H9 (cell line): ENCODE data around the gene SFMBT2. TPM values are rescaled to one million over a fixed set of nuclear protein-coding genes. Genes with fewer than 3 reads are reported as not detected.

Experiments used
- DNase-seq: peaks from one replicate; pipeline ENCODE4 v3.0.0-alpha.2; 2017
- H2AFZ ChIP-seq: one replicate; pipeline ENCODE4 v1.6.1; 2013; ENCODE audit warnings: mild to moderate bottlenecking, low read length, control low read depth, moderate library complexity
- H2AK5ac ChIP-seq: 2 replicates; pipeline ENCODE4 v1.6.1; 2013; ENCODE audit warnings: low read length, control low read depth, mixed read lengths; ENCODE audit not compliant: insufficient read length
- H2BK120ac ChIP-seq: one replicate; pipeline ENCODE4 v1.6.1; 2013; ENCODE audit warnings: low read depth, mild to moderate bottlenecking, low read length, control low read depth, inconsistent platforms; ENCODE audit not compliant: poor library complexity, severe bottlenecking
- H2BK12ac ChIP-seq: 2 replicates; pipeline ENCODE4 v1.6.1; 2013; ENCODE audit warnings: low read length, control low read depth, mixed read lengths, low read depth; ENCODE audit not compliant: insufficient read length
- H2BK15ac ChIP-seq: 2 replicates; pipeline ENCODE4 v1.6.1; 2013; ENCODE audit warnings: low read depth, low read length, control low read depth
- H2BK20ac ChIP-seq: one replicate; pipeline ENCODE4 v1.6.1; 2013; ENCODE audit warnings: low read depth, mild to moderate bottlenecking, low read length, control low read depth, inconsistent platforms; ENCODE audit not compliant: poor library complexity, severe bottlenecking
- H2BK5ac ChIP-seq: 2 replicates; pipeline ENCODE4 v1.6.1; 2013; ENCODE audit warnings: low read length, control low read depth, mixed read lengths; ENCODE audit not compliant: insufficient read length
- H3K14ac ChIP-seq: 2 replicates; pipeline ENCODE4 v1.6.1; 2013; ENCODE audit warnings: low read length, control low read depth; ENCODE audit not compliant: insufficient read depth
- H3K18ac ChIP-seq: 2 replicates; pipeline ENCODE4 v1.6.1; 2013; ENCODE audit warnings: low read depth, mild to moderate bottlenecking, mixed read lengths, low read length, control low read depth; ENCODE audit not compliant: insufficient read length
- H3K23ac ChIP-seq: 2 replicates; pipeline ENCODE4 v1.6.1; 2013; ENCODE audit warnings: low read length, control low read depth, mixed read lengths, low read depth; ENCODE audit not compliant: insufficient read length
- H3K23me2 ChIP-seq: 2 replicates; pipeline ENCODE4 v1.6.1; 2013; ENCODE audit warnings: low read depth, mild to moderate bottlenecking, mixed read lengths, low read length, control low read depth; ENCODE audit not compliant: insufficient read length, poor library complexity, severe bottlenecking
- H3K27ac ChIP-seq: 2 replicates; pipeline ENCODE4 v1.5.1; 2013; ENCODE audit warnings: low read length, control low read depth, mixed read lengths, low read depth; ENCODE audit not compliant: insufficient read length
- H3K27me3 ChIP-seq: 2 replicates; pipeline ENCODE4 v1.6.1; 2013; ENCODE audit warnings: low read length, control low read depth, inconsistent platforms; ENCODE audit not compliant: insufficient read depth
- H3K4ac ChIP-seq: 2 replicates; pipeline ENCODE4 v1.6.1; 2013; ENCODE audit warnings: low read depth, mild to moderate bottlenecking, control low read depth, inconsistent platforms, low read length, moderate library complexity
- H3K4me1 ChIP-seq: 2 replicates; pipeline ENCODE4 v1.6.1; 2013; ENCODE audit warnings: low read length, control low read depth, inconsistent platforms; ENCODE audit not compliant: insufficient read depth
- H3K4me2 ChIP-seq: 2 replicates; pipeline ENCODE4 v1.6.1; 2013; ENCODE audit warnings: low read length, control low read depth, mixed read lengths; ENCODE audit not compliant: insufficient read length, insufficient read depth
- H3K56ac ChIP-seq: 2 replicates; pipeline ENCODE4 v1.6.1; 2013; ENCODE audit warnings: low read depth, mild to moderate bottlenecking, mixed read lengths, low read length, control low read depth; ENCODE audit not compliant: insufficient read length
- H3K79me1 ChIP-seq: 2 replicates; pipeline ENCODE4 v1.6.1; 2013; ENCODE audit warnings: low read depth, mild to moderate bottlenecking, moderate library complexity, low read length, control low read depth, inconsistent platforms; ENCODE audit not compliant: insufficient read depth, poor library complexity, severe bottlenecking
- H3K79me2 ChIP-seq: 2 replicates; pipeline ENCODE4 v1.6.1; 2013; ENCODE audit warnings: low read length, control low read depth, inconsistent platforms; ENCODE audit not compliant: insufficient read depth
- H3K9ac ChIP-seq: 2 replicates; pipeline ENCODE4 v1.6.1; 2013; ENCODE audit warnings: low read length, control low read depth, mixed read lengths; ENCODE audit not compliant: insufficient read length; ENCODE audit errors: extremely low read depth
- H3K9me3 ChIP-seq: one replicate; pipeline ENCODE4 v1.6.1; 2013; ENCODE audit warnings: low read depth, low read length, inconsistent platforms; ENCODE audit not compliant: control insufficient read depth
- H3T11ph ChIP-seq: one replicate; pipeline ENCODE4 v1.6.1; 2013; ENCODE audit warnings: mild to moderate bottlenecking, low read length, control low read depth, inconsistent platforms
- H4K20me1 ChIP-seq: one replicate; pipeline ENCODE4 v1.6.1; 2013; ENCODE audit not compliant: control insufficient read depth, insufficient read length, insufficient read depth
- H4K5ac ChIP-seq: 2 replicates; pipeline ENCODE4 v1.6.1; 2013; ENCODE audit warnings: low read depth, mild to moderate bottlenecking, mixed read lengths, low read length, control low read depth; ENCODE audit not compliant: insufficient read length
- H4K8ac ChIP-seq: replicated peaks from 2 replicates; pipeline ENCODE4 v1.6.1; 2013; ENCODE audit warnings: low read length, control low read depth, mixed read lengths, low read depth; ENCODE audit not compliant: insufficient read length
- H4K91ac ChIP-seq: 2 replicates; pipeline ENCODE4 v1.6.1; 2013; ENCODE audit warnings: low read depth, mild to moderate bottlenecking, moderate library complexity, mixed read lengths, low read length, control low read depth; ENCODE audit not compliant: insufficient read length
- H3K27ac Mint-ChIP-seq, 3 experiments: 2 replicates in 2 of 3; 3 replicates in 1 of 3; pipeline ENCODE4 v1.8.0; 2020 to 2021; ENCODE audit warnings: mixed read lengths in 3 of 3, mild to moderate bottlenecking in 1 of 3, moderate library complexity in 1 of 3
- H3K27me3 Mint-ChIP-seq: 2 replicates; pipeline ENCODE4 v1.8.0; 2021; ENCODE audit warnings: low read depth, mild to moderate bottlenecking, moderate library complexity, mixed read lengths
- H3K36me3 Mint-ChIP-seq, 3 experiments: 2 replicates in 2 of 3; 3 replicates in 1 of 3; pipeline ENCODE4 v1.8.0; 2020 to 2021; ENCODE audit warnings: low read depth in 3 of 3, mixed read lengths in 3 of 3; ENCODE audit not compliant: insufficient read depth in 1 of 3
- H3K4me1 Mint-ChIP-seq, 2 experiments: 2 replicates each; pipeline ENCODE4 v1.8.0; 2020; ENCODE audit warnings: mixed read lengths in 2 of 2
- H3K4me3 Mint-ChIP-seq, 2 experiments: 2 replicates in 1 of 2; 3 replicates in 1 of 2; pipeline ENCODE4 v1.8.0; 2020 to 2021; ENCODE audit warnings: mild to moderate bottlenecking in 2 of 2, mixed read lengths in 2 of 2, moderate library complexity in 1 of 2
- H3K9me3 Mint-ChIP-seq, 2 experiments: 2 replicates in 1 of 2; 3 replicates in 1 of 2; pipeline ENCODE4 v1.8.0; 2020; ENCODE audit warnings: mild to moderate bottlenecking in 2 of 2, mixed read lengths in 2 of 2, moderate library complexity in 1 of 2
- CTCF ChIP-seq: fragments of 200-600 bp; sonication (generic); conservative IDR thresholded peaks from 3 replicates; pipeline ENCODE4 v1.8.0; 2021; ENCODE audit warnings: antibody characterized with exemption, mild to moderate bottlenecking
- WGBS: extraction: QIAGEN DNeasy Blood & Tissue Kit; methylation state at CpG from one replicate; pipeline ENCODE4 v1.1.7; 2013; ENCODE audit warnings: missing lambda C conversion rate, low lambda C conversion rate, mixed read lengths; ENCODE audit not compliant: insufficient read length; ENCODE audit errors: extremely low coverage; 5-methylcytosine and 5-hydroxymethylcytosine counted together
- total RNA-seq: library from RNA; stranded (reverse); gene quantifications from 2 replicates; pipeline ENCODE4 v1.2.1, GENCODE V29; 2021

SFMBT2 gene
- total RNA-seq, 1 experiment from 2014 or later: 5.3 TPM

- DNase-seq: no peak
- H3K4me3 Mint-ChIP-seq: no peak overlapping the region
- no peaks in the 10 kb centered on the region for H3K4me1 ChIP-seq
- no peak overlapping the region for H2BK15ac ChIP-seq
- no peaks in the 10 kb centered on the region for H3K79me2 ChIP-seq
- no peak overlapping the region for H2BK20ac ChIP-seq
- H3K9me3 ChIP-seq: no peaks in the 10 kb centered on the region
- no peak overlapping the region for H4K5ac ChIP-seq
- H2BK5ac ChIP-seq: no peak overlapping the region
- H3K79me1 ChIP-seq: no peaks in the 10 kb centered on the region
- H3K27ac Mint-ChIP-seq: no peak overlapping the region
- no peak overlapping the region for H3K23ac ChIP-seq
- no peak overlapping the region for H2BK12ac ChIP-seq
- H3K27me3 Mint-ChIP-seq: no peaks in the 10 kb centered on the region; the same call in none of the 2 replicates
- peaks cover 0 to 9% (median 0%) of the 10 kb centered on the region in 3 experiments; a peak in 2 of 7 replicates for H3K36me3 Mint-ChIP-seq
- no peak overlapping the region for H3T11ph ChIP-seq
- H3K27me3 ChIP-seq: no peaks in the 10 kb centered on the region
- no peak overlapping the region for H3K4me2 ChIP-seq
- TF ChIP-seq CTCF: no peak
- no peaks in the 10 kb centered on the region for H3K23me2 ChIP-seq
- no peak overlapping the region for H4K91ac ChIP-seq
- no peak overlapping the region for H3K18ac ChIP-seq
- no peak overlapping the region for H2BK120ac ChIP-seq
- H3K27ac ChIP-seq: no peak overlapping the region
- no peak overlapping the region for H2AFZ ChIP-seq
- no peak overlapping the region for H3K4ac ChIP-seq
- no CpG with 5 or more reads among the region's 3 CpGs for WGBS
- no peak overlapping the region for H3K56ac ChIP-seq
- H3K14ac ChIP-seq: no peak overlapping the region
- no peak overlapping the region for H4K8ac ChIP-seq
- no peaks in the 10 kb centered on the region for H3K4me1 Mint-ChIP-seq
- H4K20me1 ChIP-seq: no peaks in the 10 kb centered on the region
- peaks cover 2 to 4% of the 10 kb centered on the region in 2 experiments; a peak in 2 of 5 replicates for H3K9me3 Mint-ChIP-seq
- no peak overlapping the region for H2AK5ac ChIP-seq
- H3K9ac ChIP-seq: no peak overlapping the region
Measured at GRCh38 chr10:7111089-7111488, 299.7 kb downstream of the SFMBT2 start.
